ENCODE measurements around the gene CLEC20A.

Gene CLEC20A

GRCh38 chr1:178498896-178499675 lies 2.3 kb upstream of the CLEC20A start:
- no peak for DNase-seq

DNA sequence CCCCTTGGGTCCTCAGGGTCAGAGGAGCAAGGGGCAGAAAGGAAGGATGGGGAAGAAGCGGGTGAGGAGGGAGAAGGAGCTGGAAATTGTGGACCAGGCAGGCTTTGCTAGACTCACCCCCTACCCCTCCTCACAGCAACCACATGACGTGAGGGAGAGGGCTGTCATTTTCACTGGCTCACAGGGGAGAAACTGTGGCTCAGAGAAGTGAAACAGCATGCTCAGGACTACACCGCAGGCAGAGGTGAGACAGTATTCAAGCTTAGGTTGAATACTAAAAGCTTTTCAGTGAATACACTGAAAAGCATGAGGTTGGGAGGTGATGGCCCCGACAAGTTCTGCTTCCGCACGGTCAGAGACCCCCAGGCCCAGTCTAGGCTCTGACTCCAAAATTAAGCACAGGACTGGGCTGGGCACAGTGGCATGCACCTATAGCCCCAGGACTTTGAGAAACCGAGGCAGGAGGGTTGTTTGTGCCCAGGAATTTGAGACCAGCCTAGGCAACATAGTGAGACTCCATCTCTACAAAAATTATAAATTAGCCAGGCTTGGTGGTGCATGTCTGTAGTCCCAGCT lies 1.2 kb upstream of the CLEC20A start:
- no peak for DNase-seq

DNA sequence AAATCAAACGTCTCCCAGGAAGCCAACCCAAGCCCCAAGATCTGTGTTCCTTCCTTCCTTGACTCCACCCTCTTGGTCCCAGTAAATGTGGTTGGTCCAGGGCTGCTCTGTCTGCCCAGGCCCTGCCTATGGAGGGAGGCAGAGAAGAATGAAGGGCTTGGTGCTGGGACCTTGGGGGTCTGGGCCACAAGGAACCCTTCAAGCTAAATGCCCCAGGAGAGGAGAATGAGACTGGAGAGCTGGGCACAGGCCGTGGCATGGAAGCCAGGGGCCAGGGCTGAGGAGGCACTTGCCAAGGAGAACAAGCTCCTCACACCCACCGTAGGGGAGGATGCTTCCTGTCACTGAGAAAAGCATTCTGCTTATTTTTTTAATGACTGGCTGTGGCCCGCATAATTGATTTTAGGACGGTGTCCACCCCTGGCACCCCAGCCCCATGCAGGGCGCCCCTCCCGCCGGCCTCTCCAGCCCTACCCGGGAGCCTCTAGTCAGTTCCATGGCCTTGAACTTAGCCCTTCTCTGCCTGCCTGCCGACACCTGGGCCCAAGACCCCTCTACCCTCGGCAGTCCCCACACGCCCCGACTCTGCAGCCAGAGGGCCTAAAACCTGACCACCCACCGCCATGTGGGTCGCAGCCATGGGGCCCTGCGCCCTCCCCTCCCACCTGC lies 889 bp downstream of the CLEC20A start:
- DNase-seq, result no peak

DNA sequence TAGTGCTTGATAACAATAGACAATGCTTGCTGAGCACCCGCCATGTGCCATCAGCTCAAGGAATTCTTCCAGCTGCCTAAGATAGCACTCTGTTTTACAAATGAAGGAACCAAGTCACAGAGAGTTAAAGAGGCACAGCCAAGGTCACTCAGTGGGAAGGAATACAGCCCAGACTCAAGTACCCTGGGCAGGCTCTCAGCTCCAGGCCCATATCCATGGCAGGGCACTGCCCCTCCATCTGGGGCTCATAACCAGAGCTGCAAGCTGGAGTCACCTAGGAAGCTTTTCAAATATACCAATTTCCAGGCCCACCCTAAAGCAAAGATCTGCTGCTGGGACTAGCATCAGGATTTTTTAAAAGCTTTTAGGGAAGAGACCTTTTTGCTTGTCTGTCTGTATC lies 1.6 kb downstream of the CLEC20A start:
- DNase-seq, result no peak

DNA sequence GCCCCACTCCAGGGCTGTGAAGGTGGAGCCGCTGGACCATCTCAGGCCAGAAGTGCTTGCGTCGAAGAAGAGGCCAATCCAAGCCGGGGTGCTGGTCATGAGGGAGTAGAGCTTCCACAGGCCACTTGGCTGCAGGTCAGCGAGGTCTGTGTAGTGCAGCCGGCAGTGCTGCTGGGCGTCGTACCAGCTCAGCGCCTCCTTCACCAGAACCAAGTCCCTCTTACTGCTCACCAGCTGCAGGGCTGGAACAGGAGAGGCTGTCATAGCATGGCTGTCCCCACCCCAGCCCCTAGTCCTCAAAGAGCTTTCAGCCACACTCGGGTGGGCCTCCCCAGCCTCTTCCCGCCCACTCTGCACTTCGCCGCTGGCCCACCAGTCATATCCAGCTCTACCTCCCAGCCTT lies 2.2 kb downstream of the CLEC20A start:
- DNase-seq, result no peak

DNA sequence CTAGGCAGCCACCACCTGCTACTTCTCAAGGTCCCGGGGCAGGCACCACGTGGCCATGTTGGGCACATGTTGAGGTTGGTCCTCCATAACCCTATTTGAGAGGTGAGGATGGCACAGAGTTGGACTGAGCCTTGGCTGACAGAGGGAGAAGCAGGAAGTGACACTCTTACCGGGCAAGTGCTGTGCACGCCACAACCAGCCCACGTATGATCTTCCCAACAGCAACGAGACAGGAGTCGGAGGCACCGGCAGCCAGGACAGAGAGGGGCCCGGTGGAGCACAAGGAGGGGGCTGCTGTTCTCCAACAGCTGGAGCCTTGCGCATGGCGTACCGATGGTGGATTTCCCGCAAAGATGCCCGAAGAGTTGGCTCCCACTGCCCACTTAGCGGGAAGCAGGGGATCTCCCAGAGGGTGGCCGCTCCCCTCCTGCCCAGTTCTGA lies 3.4 kb downstream of the CLEC20A start:
- DNase-seq, result no peak

DNA sequence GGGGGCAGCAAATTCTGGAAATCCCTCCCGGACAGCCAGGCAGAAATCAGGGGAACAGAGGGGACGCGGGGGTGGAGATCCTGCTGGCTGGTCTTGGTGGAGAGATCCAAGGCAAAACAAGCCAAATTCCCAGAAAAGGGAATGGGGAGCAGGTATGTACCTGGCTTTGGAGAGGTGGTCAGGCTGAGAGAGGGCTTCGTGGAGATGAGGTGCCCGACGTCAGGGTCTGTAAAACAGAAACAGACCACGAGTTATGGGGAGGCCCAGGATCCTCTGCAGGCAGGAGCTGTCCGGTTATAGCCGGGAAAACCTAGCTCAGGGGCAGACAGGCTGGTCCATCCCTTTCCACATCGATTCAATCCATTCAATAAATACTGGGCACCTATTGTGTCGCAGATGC lies 4.4 kb downstream of the CLEC20A start:
- no peak for DNase-seq

GRCh38 chr1:178491721-178492120 lies 5.0 kb downstream of the CLEC20A start:
- no peak for DNase-seq

- no peak for DNase-seq
These were observed 5.8 kb downstream of the CLEC20A start for GRCh38 chr1:178490967-178491366.

DNA sequence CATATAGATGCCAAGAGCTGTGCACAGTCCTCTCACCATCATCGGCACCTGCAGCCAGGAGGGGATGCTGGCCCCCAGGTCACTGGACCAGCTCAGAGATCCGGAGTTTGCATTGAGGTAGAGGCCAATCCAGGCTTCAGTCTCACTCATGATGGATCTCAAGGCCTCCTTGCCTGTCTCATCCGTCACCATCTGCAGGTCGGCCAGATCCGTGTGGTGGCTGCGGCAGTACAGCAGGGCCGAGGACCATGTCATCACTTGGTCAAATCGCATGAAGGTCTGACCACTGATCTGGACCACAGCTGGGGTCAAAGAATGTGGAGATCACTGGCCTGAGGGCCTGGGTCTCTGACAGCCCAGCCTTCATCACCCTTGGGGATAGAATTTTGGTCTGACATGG lies 6.6 kb downstream of the CLEC20A start:
- no peak for DNase-seq

GRCh38 chr1:178489399-178489798 lies 7.4 kb downstream of the CLEC20A start:
- no peak for DNase-seq

DNA sequence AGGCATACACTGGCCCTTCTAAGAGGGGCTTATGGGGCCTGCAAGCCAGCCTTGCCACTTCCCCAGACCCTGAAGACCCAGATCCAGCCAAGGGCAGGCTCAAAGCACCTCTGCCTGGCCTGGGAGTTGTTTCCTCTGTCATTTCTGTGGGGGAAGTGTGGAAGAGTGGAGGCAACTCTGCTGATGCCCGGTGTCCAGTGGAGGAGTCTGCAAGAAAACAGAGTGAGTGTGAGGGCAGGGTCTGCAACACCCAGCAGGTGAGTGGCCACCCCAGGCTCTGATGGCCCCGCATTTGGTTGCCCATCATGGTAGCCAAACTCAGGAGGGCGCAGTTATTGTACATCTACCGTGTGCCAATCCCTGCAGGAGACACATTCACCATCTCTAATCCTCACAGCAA lies 8.4 kb downstream of the CLEC20A start:
- DNase-seq, result no peak

- no peak for DNase-seq
These were observed 9.6 kb downstream of the CLEC20A start for GRCh38 chr1:178487070-178487615.

GRCh38 chr1:178486100-178487069 lies 10.4 kb downstream of the CLEC20A start:
- no peak for DNase-seq

DNA sequence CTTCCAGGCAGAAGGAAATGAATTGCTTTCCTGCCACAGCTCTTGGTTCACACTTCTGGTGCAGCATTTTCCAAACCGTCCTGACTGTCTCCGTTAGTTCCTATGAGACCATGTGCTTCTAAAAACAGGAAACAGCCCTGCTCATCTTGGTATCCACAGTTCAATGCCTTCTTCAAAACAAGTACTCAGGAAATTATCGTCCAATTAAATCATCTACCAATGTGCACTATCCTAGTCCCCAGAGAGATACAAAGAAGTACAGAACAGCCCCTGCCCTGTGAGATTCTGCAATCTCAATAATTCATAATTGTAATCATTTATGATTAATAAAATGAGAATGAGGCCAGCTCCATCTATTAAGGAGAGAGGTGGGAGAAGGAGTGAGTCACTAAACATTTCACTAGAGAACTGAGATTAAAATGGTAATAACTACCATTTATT lies 11.2 kb downstream of the CLEC20A start:
- no peak for DNase-seq

DNA sequence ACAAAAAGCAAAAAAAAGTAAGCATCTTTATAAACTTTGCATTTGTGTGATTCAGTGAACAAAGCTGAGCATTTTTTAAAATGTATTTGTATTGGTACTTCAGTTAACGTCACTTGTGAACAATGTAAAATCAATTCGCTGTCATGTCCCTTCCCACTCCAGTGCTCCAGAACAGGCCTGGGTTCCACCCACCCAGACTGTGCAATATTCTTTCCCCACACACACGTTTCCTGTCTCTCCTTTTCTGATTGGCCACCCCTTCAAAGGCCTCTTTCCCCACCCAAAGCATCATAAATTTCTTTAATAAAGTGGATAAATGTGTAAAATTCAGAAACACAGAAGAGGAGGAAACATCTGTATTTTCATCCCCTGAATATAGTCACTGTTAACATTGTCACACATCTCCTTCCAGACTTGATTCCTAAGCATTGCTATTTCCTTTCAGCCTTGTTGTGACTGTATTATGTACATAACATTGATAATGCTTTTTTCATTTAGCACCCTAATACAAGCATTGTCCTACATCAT lies 12.0 kb downstream of the CLEC20A start:
- DNase-seq, result no peak

DNA sequence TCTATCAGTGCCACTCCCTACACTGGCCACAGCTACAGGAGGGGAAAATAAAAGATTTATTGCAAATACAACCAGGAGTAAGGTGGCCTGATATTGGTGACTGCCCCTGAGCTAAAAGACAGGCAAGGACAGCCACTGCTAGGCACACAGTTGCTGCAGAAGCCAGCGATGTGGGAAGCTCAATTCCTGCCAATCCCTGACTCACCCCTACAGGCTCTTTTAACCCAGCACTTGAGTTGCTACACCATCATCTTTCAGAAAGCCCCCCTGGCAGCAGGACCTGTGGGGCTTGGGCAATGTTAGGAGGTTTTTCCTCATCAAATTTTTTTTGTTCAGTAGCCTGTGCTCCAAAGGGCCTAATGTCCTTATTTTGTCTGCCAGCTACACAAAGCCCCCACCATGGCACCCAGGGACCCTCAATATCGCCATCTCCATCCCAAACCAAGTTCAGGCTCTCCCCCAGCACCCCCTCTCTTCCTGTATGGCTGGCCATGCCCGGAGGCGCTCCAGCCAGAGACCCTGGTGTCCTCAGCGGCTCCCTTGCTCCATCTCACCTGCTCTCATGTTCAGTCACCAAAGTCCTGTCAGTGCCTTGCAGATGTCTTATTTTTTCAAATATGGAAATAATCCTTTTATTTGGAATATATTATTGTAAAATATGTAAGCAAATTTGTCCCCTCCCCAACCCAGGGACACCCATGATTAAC lies 13.4 kb downstream of the CLEC20A start:
- no peak for DNase-seq

- DNase-seq, result no peak
These were observed 18.9 kb downstream of the CLEC20A start for GRCh38 chr1:178477841-178478240.

- no peak for DNase-seq
These were observed 19.4 kb downstream of the CLEC20A start for GRCh38 chr1:178477373-178477772.

GRCh38 chr1:178472531-178472930 lies 24.2 kb downstream of the CLEC20A start:
- DNase-seq, result no peak

GRCh38 chr1:178470411-178470960 lies 26.3 kb downstream of the CLEC20A start:
- DNase-seq, result no peak
